Activated B cell treated with CpG ODN at 0.5 μM for 24 hours (primary cell): ENCODE data around the gene LETMD1. TPM values are rescaled to one million over a fixed set of nuclear protein-coding genes. Genes with fewer than 3 reads are reported as not detected.
"Not testable (repeated sequence)": the region's sequence is repeated elsewhere in the genome, so short reads cannot be mapped to it uniquely, and the experiment has no call there.

Source experiments
- ATAC-seq: fragments of 200-7000 bp; cut with Tn5 transposase; one replicate; pipeline ENCODE4 v1.10.0; 2021; ENCODE audit warnings: low read depth, mild to moderate bottlenecking, moderate library complexity
- CTCF ChIA-PET: fragments of 350-600 bp; sonication (Branson Sonifier 250); formaldehyde crosslinking; loops from one replicate; lab custom pipeline; 2021; ENCODE audit warnings: antibody characterized with exemption; lab: Charles Lee
- POLR2A ChIA-PET: fragments of 350-600 bp; sonication (Branson Sonifier 250); formaldehyde crosslinking; loops from one replicate; lab custom pipeline; 2021; ENCODE audit warnings: antibody characterized with exemption; lab: Charles Lee
- DNase-seq: peaks from one replicate; pipeline ENCODE4 v3.0.0; 2022
- H3K27ac Mint-ChIP-seq: one replicate; pipeline ENCODE4 v1.8.0; 2020; ENCODE audit warnings: mixed read lengths
- H3K27me3 Mint-ChIP-seq: one replicate; pipeline ENCODE4 v1.8.0; 2021; ENCODE audit warnings: mixed read lengths
- H3K36me3 Mint-ChIP-seq: one replicate; pipeline ENCODE4 v1.8.0; 2021; ENCODE audit warnings: low read depth, mixed read lengths
- H3K4me1 Mint-ChIP-seq: one replicate; pipeline ENCODE4 v1.8.0; 2021; ENCODE audit warnings: mixed read lengths
- H3K4me3 Mint-ChIP-seq: one replicate; pipeline ENCODE4 v1.8.0; 2020; ENCODE audit warnings: mild to moderate bottlenecking, mixed read lengths
- H3K9me3 Mint-ChIP-seq: one replicate; pipeline ENCODE4 v1.8.0; 2020; ENCODE audit warnings: mixed read lengths
- CTCF ChIP-seq: fragments of 200-600 bp; IDR thresholded peaks from one replicate; pipeline ENCODE4 v1.8.0; 2022; ENCODE audit warnings: antibody characterized with exemption, mild to moderate bottlenecking
- intact Hi-C: fragments of 100-400 bp; cut with micrococcal nuclease; formaldehyde crosslinking; loops from one replicate; pipeline ENCODE4 v1.15.1; 2024
- total RNA-seq: library from RNA; stranded (reverse); gene quantifications from 2 replicates; pipeline ENCODE4 v1.2.3, GENCODE V29; 2022

LETMD1 gene
- total RNA-seq, 1 donor from 2014 or later = 92.0 TPM

- H3K4me1 Mint-ChIP-seq = no peaks in the 10 kb centered on the region
- ATAC-seq (no peak), DNase-seq (no peak)
- no peaks in the 10 kb centered on the region for H3K27me3 Mint-ChIP-seq
- intact Hi-C loops = no loop called here
- H3K9me3 Mint-ChIP-seq = no peaks in the 10 kb centered on the region
- H3K36me3 Mint-ChIP-seq = peaks cover 56% of the 10 kb centered on the region
- TF ChIP-seq CTCF = no peak
- no peak overlapping the region for H3K27ac Mint-ChIP-seq
- ChIA-PET CTCF (no interaction called here), POLR2A (interaction anchor here (1.0 kb wide), 1 partner anchor 10 kb away, joined by 10 read pairs; no protein-coding TSS in a partner anchor)
- H3K4me3 Mint-ChIP-seq = no peak overlapping the region
These were observed 23.5 kb downstream of the LETMD1 start for GRCh38 chr12:51071663-51072062.

GRCh38 chr12:51075390-51075789, 27.3 kb downstream of the LETMD1 start:
- intact Hi-C loops = no loop called here
- Mint-ChIP-seq H3K27ac (no peak overlapping the region), H3K9me3 (no peaks in the 10 kb centered on the region), H3K27me3 (no peaks in the 10 kb centered on the region), H3K36me3 (peaks cover 34% of the 10 kb centered on the region), H3K4me3 (no peak overlapping the region), H3K4me1 (no peaks in the 10 kb centered on the region)
- ATAC-seq (no peak), DNase-seq (no peak)
- no peak for TF ChIP-seq CTCF
- ChIA-PET POLR2A (no interaction called here), CTCF (no interaction called here)

- no peak for TF ChIP-seq CTCF
- Mint-ChIP-seq H3K36me3 (peaks cover 33% of the 10 kb centered on the region), H3K27me3 (no peaks in the 10 kb centered on the region), H3K27ac (no peak overlapping the region), H3K9me3 (no peaks in the 10 kb centered on the region), H3K4me3 (no peak overlapping the region), H3K4me1 (peaks cover under 1% of the 10 kb centered on the region)
- ATAC-seq = no peak
- ChIA-PET POLR2A (interaction anchor here (0.6 kb wide), 1 partner anchor 244 kb away, joined by 8 read pairs; no protein-coding TSS in a partner anchor), CTCF (no interaction called here)
- no peak for DNase-seq
- intact Hi-C loops = no loop called here
These were observed 28.3 kb downstream of the LETMD1 start for GRCh38 chr12:51076236-51076930.

GRCh38 chr12:51077930-51078329, 29.8 kb downstream of the LETMD1 start:
- intact Hi-C loops = no loop called here
- DNase-seq (no peak), ATAC-seq (no peak)
- Mint-ChIP-seq H3K36me3 (peaks cover 18% of the 10 kb centered on the region), H3K27ac (no peak overlapping the region), H3K9me3 (no peaks in the 10 kb centered on the region), H3K4me1 (peaks cover 14% of the 10 kb centered on the region), H3K4me3 (no peak overlapping the region), H3K27me3 (no peaks in the 10 kb centered on the region)
- TF ChIP-seq CTCF = no peak
- ChIA-PET POLR2A (no interaction called here), CTCF (no interaction called here)

GRCh38 chr12:51078346-51078745, 30.2 kb downstream of the LETMD1 start:
- ATAC-seq, H3K27ac Mint-ChIP-seq, DNase-seq, H3K27me3 Mint-ChIP-seq, POLR2A ChIA-PET, H3K4me3 Mint-ChIP-seq, intact Hi-C loops, H3K9me3 Mint-ChIP-seq, CTCF ChIA-PET: not testable (repeated sequence)
- H3K36me3 Mint-ChIP-seq = peaks cover 16% of the 10 kb centered on the region
- H3K4me1 Mint-ChIP-seq = peaks cover 16% of the 10 kb centered on the region

- H3K27me3 Mint-ChIP-seq, CTCF ChIA-PET, intact Hi-C loops, DNase-seq, H3K4me3 Mint-ChIP-seq, POLR2A ChIA-PET, H3K9me3 Mint-ChIP-seq, H3K27ac Mint-ChIP-seq, ATAC-seq: not testable (repeated sequence)
- Mint-ChIP-seq H3K36me3 (peaks cover 10% of the 10 kb centered on the region), H3K4me1 (peaks cover 20% of the 10 kb centered on the region)
These were observed 30.7 kb downstream of the LETMD1 start for GRCh38 chr12:51078866-51079265.
